ENCODE data around the gene PTHLH. TPM values are rescaled to one million over a fixed set of nuclear protein-coding genes. Genes with fewer than 3 reads are reported as not detected.

The PTHLH gene
- total RNA-seq (not detected), total RNA-seq (0 reads per million in 2 donors)

- Mint-ChIP-seq H3K36me3 (ENCODE audit: low read depth) (no peaks in the 10 kb centered on the region), H3K27me3 (peaks cover 80% of the 10 kb centered on the region), H3K27ac (no peak within 1 kb of the TSS), H3K4me1 (peaks cover 22% of the 10 kb centered on the region), H3K4me3 (peak within 1 kb of the TSS; percentile 63)
- ATAC-seq (no peak), DNase-seq (no peak)
- no peaks in the 10 kb centered on the region for H3K9me3 ChIP-seq (ENCODE audit: control insufficient read depth, low read length, poor library complexity, severe bottlenecking)
These were observed at the start of gene PTHLH for GRCh38 chr12:27972721-27973120. Gene PTHLH, minus strand, starts transcription at chr12:27972733. Its CDS starts 3,239 bp downstream, at chr12:27969494.

GRCh38 chr12:28021704-28022103, 49.2 kb upstream of the PTHLH start:
- Mint-ChIP-seq H3K27me3 (peaks cover 20% of the 10 kb centered on the region), H3K4me1 (no peaks in the 10 kb centered on the region), H3K36me3 (ENCODE audit: low read depth) (no peaks in the 10 kb centered on the region), H3K27ac (no peak overlapping the region), H3K4me3 (no peak overlapping the region)
- no peaks in the 10 kb centered on the region for H3K9me3 ChIP-seq (ENCODE audit: control insufficient read depth, low read length, poor library complexity, severe bottlenecking)
- no peak for ATAC-seq
- DNase-seq, result no peak

- no peak overlapping the region for H3K4me3 Mint-ChIP-seq
- no peaks in the 10 kb centered on the region for H3K9me3 ChIP-seq (ENCODE audit: control insufficient read depth, low read length, poor library complexity, severe bottlenecking)
- ATAC-seq (no peak), DNase-seq (no peak)
- no peaks in the 10 kb centered on the region for H3K4me1 Mint-ChIP-seq
- peaks cover 7% of the 10 kb centered on the region for H3K27me3 Mint-ChIP-seq
- H3K27ac Mint-ChIP-seq, result no peak overlapping the region
- no peaks in the 10 kb centered on the region for H3K36me3 Mint-ChIP-seq (ENCODE audit: low read depth)
These were observed 45.3 kb upstream of the PTHLH start for GRCh38 chr12:28017873-28018255.

GRCh38 chr12:28017126-28017872, 44.8 kb upstream of the PTHLH start:
- no peaks in the 10 kb centered on the region for H3K9me3 ChIP-seq (ENCODE audit: control insufficient read depth, low read length, poor library complexity, severe bottlenecking)
- H3K36me3 Mint-ChIP-seq (ENCODE audit: low read depth), result no peaks in the 10 kb centered on the region
- H3K27me3 Mint-ChIP-seq, result peaks cover 2% of the 10 kb centered on the region
- H3K27ac Mint-ChIP-seq, result no peak overlapping the region
- DNase-seq, result no peak
- ATAC-seq, result no peak
- no peak overlapping the region for H3K4me3 Mint-ChIP-seq
- H3K4me1 Mint-ChIP-seq, result no peaks in the 10 kb centered on the region

- no peak for ATAC-seq
- Mint-ChIP-seq H3K4me1 (no peaks in the 10 kb centered on the region), H3K27ac (no peak overlapping the region), H3K4me3 (no peak overlapping the region), H3K36me3 (ENCODE audit: low read depth) (no peaks in the 10 kb centered on the region), H3K27me3 (peaks cover 5% of the 10 kb centered on the region)
- DNase-seq, result no peak
- H3K9me3 ChIP-seq (ENCODE audit: control insufficient read depth, low read length, poor library complexity, severe bottlenecking), result no peaks in the 10 kb centered on the region
These were observed 42.6 kb upstream of the PTHLH start for GRCh38 chr12:28015165-28015564.

- no peaks in the 10 kb centered on the region for H3K9me3 ChIP-seq (ENCODE audit: control insufficient read depth, low read length, poor library complexity, severe bottlenecking)
- Mint-ChIP-seq H3K27ac (no peak overlapping the region), H3K4me1 (no peaks in the 10 kb centered on the region), H3K4me3 (no peak overlapping the region), H3K36me3 (ENCODE audit: low read depth) (no peaks in the 10 kb centered on the region), H3K27me3 (peaks cover 5% of the 10 kb centered on the region)
- no peak for DNase-seq
- ATAC-seq, result no peak
These were observed 41.7 kb upstream of the PTHLH start for GRCh38 chr12:28014196-28014595.

GRCh38 chr12:28012333-28012918, 39.9 kb upstream of the PTHLH start:
- Mint-ChIP-seq H3K4me1 (no peaks in the 10 kb centered on the region), H3K27ac (no peak overlapping the region), H3K36me3 (ENCODE audit: low read depth) (no peaks in the 10 kb centered on the region), H3K27me3 (peaks cover 5% of the 10 kb centered on the region), H3K4me3 (no peak overlapping the region)
- no peak for ATAC-seq
- no peak for DNase-seq
- no peaks in the 10 kb centered on the region for H3K9me3 ChIP-seq (ENCODE audit: control insufficient read depth, low read length, poor library complexity, severe bottlenecking)

- H3K27me3 Mint-ChIP-seq, result peaks cover 5% of the 10 kb centered on the region
- no peaks in the 10 kb centered on the region for H3K4me1 Mint-ChIP-seq
- ATAC-seq, result no peak
- no peaks in the 10 kb centered on the region for H3K36me3 Mint-ChIP-seq (ENCODE audit: low read depth)
- no peak for DNase-seq
- H3K9me3 ChIP-seq (ENCODE audit: control insufficient read depth, low read length, poor library complexity, severe bottlenecking), result no peaks in the 10 kb centered on the region
- no peak overlapping the region for H3K4me3 Mint-ChIP-seq
- no peak overlapping the region for H3K27ac Mint-ChIP-seq
These were observed 37.5 kb upstream of the PTHLH start for GRCh38 chr12:28010036-28010435.

GRCh38 chr12:27999970-28000369, 27.4 kb upstream of the PTHLH start:
- ATAC-seq (no peak), DNase-seq (no peak)
- Mint-ChIP-seq H3K4me1 (no peaks in the 10 kb centered on the region), H3K36me3 (ENCODE audit: low read depth) (peaks cover 2% of the 10 kb centered on the region), H3K4me3 (no peak overlapping the region), H3K27ac (no peak overlapping the region), H3K27me3 (no peaks in the 10 kb centered on the region)
- H3K9me3 ChIP-seq (ENCODE audit: control insufficient read depth, low read length, poor library complexity, severe bottlenecking), result no peaks in the 10 kb centered on the region

- no peaks in the 10 kb centered on the region for H3K27me3 Mint-ChIP-seq
- peaks cover 2% of the 10 kb centered on the region for H3K36me3 Mint-ChIP-seq (ENCODE audit: low read depth)
- ATAC-seq (no peak), DNase-seq (no peak)
- no peak overlapping the region for H3K4me3 Mint-ChIP-seq
- no peaks in the 10 kb centered on the region for H3K9me3 ChIP-seq (ENCODE audit: control insufficient read depth, low read length, poor library complexity, severe bottlenecking)
- no peak overlapping the region for H3K27ac Mint-ChIP-seq
- no peaks in the 10 kb centered on the region for H3K4me1 Mint-ChIP-seq
These were observed 27.0 kb upstream of the PTHLH start for GRCh38 chr12:27999521-27999920.

GRCh38 chr12:27998658-27999057, 26.1 kb upstream of the PTHLH start:
- Mint-ChIP-seq H3K36me3 (ENCODE audit: low read depth) (peaks cover 2% of the 10 kb centered on the region), H3K27me3 (no peaks in the 10 kb centered on the region), H3K4me1 (no peaks in the 10 kb centered on the region), H3K4me3 (no peak overlapping the region), H3K27ac (no peak overlapping the region)
- H3K9me3 ChIP-seq (ENCODE audit: control insufficient read depth, low read length, poor library complexity, severe bottlenecking), result no peaks in the 10 kb centered on the region
- no peak for DNase-seq
- no peak for ATAC-seq

- no peaks in the 10 kb centered on the region for H3K4me1 Mint-ChIP-seq
These were observed 25.6 kb upstream of the PTHLH start for GRCh38 chr12:27998170-27998569.

GRCh38 chr12:27996761-27997160, 24.2 kb upstream of the PTHLH start:
- H3K27me3 Mint-ChIP-seq, result no peaks in the 10 kb centered on the region
- ATAC-seq (no peak), DNase-seq (no peak)
- H3K4me1 Mint-ChIP-seq, result no peaks in the 10 kb centered on the region
- peaks cover 2% of the 10 kb centered on the region for H3K36me3 Mint-ChIP-seq (ENCODE audit: low read depth)
- no peak overlapping the region for H3K4me3 Mint-ChIP-seq
- H3K9me3 ChIP-seq (ENCODE audit: control insufficient read depth, low read length, poor library complexity, severe bottlenecking), result no peaks in the 10 kb centered on the region
- no peak overlapping the region for H3K27ac Mint-ChIP-seq

More at GRCh38 chr12:27998170-27998569, 25.6 kb upstream of the PTHLH start:
- H3K36me3 Mint-ChIP-seq (ENCODE audit: low read depth), result peaks cover 2% of the 10 kb centered on the region
- no peaks in the 10 kb centered on the region for H3K9me3 ChIP-seq (ENCODE audit: control insufficient read depth, low read length, poor library complexity, severe bottlenecking)
- no peak overlapping the region for H3K27ac Mint-ChIP-seq
- DNase-seq, result no peak
- ATAC-seq, result no peak
- no peaks in the 10 kb centered on the region for H3K27me3 Mint-ChIP-seq
- no peak overlapping the region for H3K4me3 Mint-ChIP-seq

GRCh38 chr12:27995406-27995805, 22.9 kb upstream of the PTHLH start:
- no peaks in the 10 kb centered on the region for H3K9me3 ChIP-seq (ENCODE audit: control insufficient read depth, low read length, poor library complexity, severe bottlenecking)
- DNase-seq, result no peak
- Mint-ChIP-seq H3K4me3 (no peak overlapping the region), H3K27me3 (no peaks in the 10 kb centered on the region), H3K36me3 (ENCODE audit: low read depth) (peaks cover 2% of the 10 kb centered on the region), H3K27ac (no peak overlapping the region), H3K4me1 (no peaks in the 10 kb centered on the region)
- ATAC-seq, result no peak

Data from T-helper 17 cell (primary cell).